Lower leg skin (tissue), 3 donors: Measurements from ENCODE around the gene KAT2B.

Source experiments
- POLR2A ChIP-seq, 2 donors: fragments of 450-650 bp; IDR thresholded peaks; one replicate each; pipeline ENCODE4 v1.6.1; 2016 to 2017; ENCODE audit warnings: antibody characterized with exemption in 2 of 2, mild to moderate bottlenecking in 1 of 2, moderate library complexity in 1 of 2
- TF ChIP-seq, protein P1 (sequence below), 3 donors: fragments of 450-650 bp; IDR thresholded peaks; one replicate each; pipeline ENCODE4 v1.5.1; 2016; ENCODE audit warnings: antibody characterized with exemption in 3 of 3, mild to moderate bottlenecking in 3 of 3, moderate library complexity in 2 of 3

- TF ChIP-seq, protein P1, sequence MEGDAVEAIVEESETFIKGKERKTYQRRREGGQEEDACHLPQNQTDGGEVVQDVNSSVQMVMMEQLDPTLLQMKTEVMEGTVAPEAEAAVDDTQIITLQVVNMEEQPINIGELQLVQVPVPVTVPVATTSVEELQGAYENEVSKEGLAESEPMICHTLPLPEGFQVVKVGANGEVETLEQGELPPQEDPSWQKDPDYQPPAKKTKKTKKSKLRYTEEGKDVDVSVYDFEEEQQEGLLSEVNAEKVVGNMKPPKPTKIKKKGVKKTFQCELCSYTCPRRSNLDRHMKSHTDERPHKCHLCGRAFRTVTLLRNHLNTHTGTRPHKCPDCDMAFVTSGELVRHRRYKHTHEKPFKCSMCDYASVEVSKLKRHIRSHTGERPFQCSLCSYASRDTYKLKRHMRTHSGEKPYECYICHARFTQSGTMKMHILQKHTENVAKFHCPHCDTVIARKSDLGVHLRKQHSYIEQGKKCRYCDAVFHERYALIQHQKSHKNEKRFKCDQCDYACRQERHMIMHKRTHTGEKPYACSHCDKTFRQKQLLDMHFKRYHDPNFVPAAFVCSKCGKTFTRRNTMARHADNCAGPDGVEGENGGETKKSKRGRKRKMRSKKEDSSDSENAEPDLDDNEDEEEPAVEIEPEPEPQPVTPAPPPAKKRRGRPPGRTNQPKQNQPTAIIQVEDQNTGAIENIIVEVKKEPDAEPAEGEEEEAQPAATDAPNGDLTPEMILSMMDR (IDR thresholded peaks at IDR 0.05), result no peak
- TF ChIP-seq POLR2A (IDR thresholded peaks at IDR 0.05), result no peak
Measured at GRCh38 chr3:20161714-20162113, 121.5 kb downstream of the KAT2B start.
